Right lobe of liver (tissue), 6 donors: ENCODE results near the gene ITPR1. TPM values are rescaled to one million over a fixed set of nuclear protein-coding genes. Genes with fewer than 3 reads are reported as not detected.
A peak's percentile ranks its signal among the peaks of the same experiment; 100 is the strongest.

Experiments used
- ATAC-seq, 4 donors: fragments of 200-7000 bp; cut with Tn5 transposase; one replicate each; pipeline ENCODE4 v1.9.1; 2020; ENCODE audit warnings: mild to moderate bottlenecking in 4 of 4, moderate library complexity in 4 of 4
- DNase-seq, 3 donors: peaks; one replicate each; pipeline ENCODE4 v3.0.0-alpha.2; 2020
- H3K27ac ChIP-seq, 3 donors: fragments of 200-600 bp; one replicate each; pipeline ENCODE4 v1.8.0; 2022
- H3K27me3 ChIP-seq, 2 donors: fragments of 200-600 bp; one replicate each; pipeline ENCODE4 v1.8.0; 2022
- H3K36me3 ChIP-seq, 4 donors: fragments of 200-600 bp; sonication (generic) in 1 of 4; one replicate each; pipeline versions ENCODE4 v1.5.1 to v1.8.0; 2017 to 2022; ENCODE audit warnings: control low read depth in 1 of 4
- H3K4me1 ChIP-seq, 4 donors: fragments of 200-600 bp; sonication (generic) in 1 of 4; one replicate each; pipeline versions ENCODE4 v1.5.1 to v1.8.0; 2017 to 2022; ENCODE audit warnings: control low read depth in 1 of 4
- H3K4me3 ChIP-seq, 3 donors: fragments of 200-600 bp; one replicate each; pipeline ENCODE4 v1.8.0; 2022
- H3K9me3 ChIP-seq, 4 donors: fragments of 200-600 bp; sonication (generic) in 1 of 4; one replicate each; pipeline versions ENCODE4 v1.5.1 to v1.8.0; 2017 to 2022; ENCODE audit warnings: control low read depth in 1 of 4
- POLR2A ChIP-seq: fragments of 450-650 bp; IDR thresholded peaks from one replicate; pipeline ENCODE4 v1.6.1; 2017; ENCODE audit warnings: antibody characterized with exemption, mild to moderate bottlenecking
- WGBS: methylation state at CpG from one replicate; pipeline ENCODE4 v1.1.6; 2018; ENCODE audit warnings: low coverage, low lambda C conversion rate; ENCODE audit not compliant: insufficient coverage; ENCODE audit errors: missing lambda C conversion rate; 5-methylcytosine and 5-hydroxymethylcytosine counted together
- intact Hi-C, 2 donors: fragments of 100-400 bp; cut with DNase I; formaldehyde crosslinking; loops; one replicate each; pipeline versions ENCODE4 v1.11.2 to v1.14.1; 2022
- total RNA-seq, 6 experiments: library from RNA; depleted of rRNA in 2 of 6; stranded (reverse); fragments of >200 nt in 2 of 6; fragmentation: NEBNext Ultra II Directional in 3 of 6; extraction: Animal tissue kit (Norgen Biotek cat#: 25700) in 3 of 6; gene quantifications; one replicate each; pipeline versions ENCODE4 v1.1.0 to v1.2.4, GENCODE V29; 2016 to 2023
- TF ChIP-seq, protein P1 (sequence below), 4 donors: fragments of 200-600 bp in 3 of 4; fragments of 450-650 bp in 1 of 4; IDR thresholded peaks; one replicate each; pipeline versions ENCODE4 v1.5.1 to v1.8.0; 2016 to 2022; ENCODE audit warnings: antibody characterized with exemption in 4 of 4, mild to moderate bottlenecking in 2 of 4
- donor health status: DM: no; HTN: yes; CAD: no.
- donor health status: DM: no; HTN: no; CAD: no.
- donor health status: DM: no; HTN: no; CAD: no.
- donor health status: DM: no; HTN: yes; CAD: no.
- donor health status: DM: no; HTN: yes; CAD: no.

ITPR1 gene
- total RNA-seq, 6 experiments from 2014 or later: 6.5 to 16.2 (median 11.5) TPM

DNA sequence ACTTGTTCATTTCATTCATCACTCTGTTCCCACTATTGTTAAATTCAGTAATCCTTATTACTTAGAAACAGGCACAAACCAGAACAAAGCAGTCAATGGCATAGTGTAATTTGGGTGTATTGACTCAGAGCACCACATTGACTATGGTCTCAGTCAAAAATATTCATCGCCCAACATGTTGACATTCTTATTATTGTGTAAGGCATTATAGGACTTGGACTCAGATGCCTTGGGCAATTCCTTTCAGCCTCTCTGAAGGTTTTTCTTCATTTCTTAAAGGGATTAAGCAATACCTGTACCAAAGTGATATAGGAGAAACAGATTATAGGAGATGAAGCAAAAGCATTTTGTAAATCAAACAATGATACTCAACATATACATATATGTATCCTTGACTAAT, 371.4 kb downstream of the ITPR1 start:
- intact Hi-C loops: no loop called here
- Histone ChIP-seq H3K27ac (no peak overlapping the region), H3K36me3 (no peaks in the 10 kb centered on the region), H3K9me3 (no peaks in the 10 kb centered on the region), H3K4me1 (peaks cover 0 to 17% (median 3%) of the 10 kb centered on the region in 4 donors), H3K4me3 (no peak overlapping the region), H3K27me3 (no peaks in the 10 kb centered on the region)
- 78% methylated on average over 1 of the region's 1 CpG for WGBS
- DNase-seq (no peak), ATAC-seq (no peak)
- TF ChIP-seq, protein P1, sequence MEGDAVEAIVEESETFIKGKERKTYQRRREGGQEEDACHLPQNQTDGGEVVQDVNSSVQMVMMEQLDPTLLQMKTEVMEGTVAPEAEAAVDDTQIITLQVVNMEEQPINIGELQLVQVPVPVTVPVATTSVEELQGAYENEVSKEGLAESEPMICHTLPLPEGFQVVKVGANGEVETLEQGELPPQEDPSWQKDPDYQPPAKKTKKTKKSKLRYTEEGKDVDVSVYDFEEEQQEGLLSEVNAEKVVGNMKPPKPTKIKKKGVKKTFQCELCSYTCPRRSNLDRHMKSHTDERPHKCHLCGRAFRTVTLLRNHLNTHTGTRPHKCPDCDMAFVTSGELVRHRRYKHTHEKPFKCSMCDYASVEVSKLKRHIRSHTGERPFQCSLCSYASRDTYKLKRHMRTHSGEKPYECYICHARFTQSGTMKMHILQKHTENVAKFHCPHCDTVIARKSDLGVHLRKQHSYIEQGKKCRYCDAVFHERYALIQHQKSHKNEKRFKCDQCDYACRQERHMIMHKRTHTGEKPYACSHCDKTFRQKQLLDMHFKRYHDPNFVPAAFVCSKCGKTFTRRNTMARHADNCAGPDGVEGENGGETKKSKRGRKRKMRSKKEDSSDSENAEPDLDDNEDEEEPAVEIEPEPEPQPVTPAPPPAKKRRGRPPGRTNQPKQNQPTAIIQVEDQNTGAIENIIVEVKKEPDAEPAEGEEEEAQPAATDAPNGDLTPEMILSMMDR (IDR thresholded peaks at IDR 0.05): no peak
- TF ChIP-seq POLR2A: no peak

DNA sequence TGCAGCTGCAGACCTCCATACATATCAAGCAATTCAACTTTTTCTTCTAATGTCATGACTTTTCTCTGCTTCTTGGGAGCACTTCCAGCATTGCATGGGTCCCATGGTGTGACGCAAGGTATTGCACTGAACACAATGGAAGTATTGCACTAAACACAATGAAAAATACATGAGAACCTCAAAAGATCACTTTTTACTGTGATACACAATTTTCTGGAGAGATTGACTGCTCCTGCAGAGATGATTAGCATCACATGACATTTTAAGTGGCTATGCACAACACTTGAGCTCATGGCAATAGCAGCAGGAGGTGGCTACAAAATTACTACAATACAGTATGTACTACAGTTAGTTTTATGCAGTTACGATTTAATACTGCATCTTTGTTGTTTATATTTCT, 372.6 kb downstream of the ITPR1 start:
- Histone ChIP-seq H3K4me1 (peaks cover 0 to 19% (median 8%) of the 10 kb centered on the region in 4 donors), H3K4me3 (no peak overlapping the region), H3K9me3 (no peaks in the 10 kb centered on the region), H3K27ac (no peak overlapping the region), H3K27me3 (no peaks in the 10 kb centered on the region), H3K36me3 (no peaks in the 10 kb centered on the region)
- 77% methylated on average over 2 of the region's 2 CpGs for WGBS
- DNase-seq (no peak), ATAC-seq (no peak)
- TF ChIP-seq, protein P1 (IDR thresholded peaks at IDR 0.05): no peak
- no peak for TF ChIP-seq POLR2A
- intact Hi-C loops: no loop called here

DNA sequence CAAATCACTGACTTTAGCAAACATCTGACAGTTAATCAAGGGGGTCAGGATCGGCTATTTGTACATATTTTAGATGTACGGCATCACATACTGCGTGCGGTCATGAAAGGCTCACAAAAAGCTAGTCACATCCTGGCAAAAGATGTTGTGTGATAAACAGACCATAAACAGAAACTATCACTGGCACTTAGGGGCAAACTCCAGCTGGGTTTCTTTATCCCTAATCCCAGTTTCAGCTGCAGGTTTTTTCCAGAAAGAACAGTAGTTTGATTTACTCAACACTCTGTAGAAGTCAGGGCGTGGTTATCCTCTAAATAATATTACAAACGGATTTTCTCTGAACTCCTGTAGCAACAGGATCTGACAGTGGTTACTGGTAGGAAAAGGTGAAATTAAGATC, 373.7 kb downstream of the ITPR1 start:
- WGBS: 14% methylated on average over 6 of the region's 6 CpGs
- DNase-seq (no peak), ATAC-seq (peak; percentile 3 to 36 (median 26))
- H3K4me3 ChIP-seq: peak overlapping the region; percentile 46 to 59 (median 56)
- no peaks in the 10 kb centered on the region for H3K27me3 ChIP-seq
- H3K9me3 ChIP-seq: no peaks in the 10 kb centered on the region
- intact Hi-C loops: no loop called here
- peak overlapping the region; percentile 90 to 99 (median 98) for H3K27ac ChIP-seq
- H3K4me1 ChIP-seq: peaks cover 0 to 19% (median 8%) of the 10 kb centered on the region in 4 donors
- TF ChIP-seq, protein P1 (IDR thresholded peaks at IDR 0.05): no peak
- peak; percentile 37 for TF ChIP-seq POLR2A
- H3K36me3 ChIP-seq: no peaks in the 10 kb centered on the region

DNA sequence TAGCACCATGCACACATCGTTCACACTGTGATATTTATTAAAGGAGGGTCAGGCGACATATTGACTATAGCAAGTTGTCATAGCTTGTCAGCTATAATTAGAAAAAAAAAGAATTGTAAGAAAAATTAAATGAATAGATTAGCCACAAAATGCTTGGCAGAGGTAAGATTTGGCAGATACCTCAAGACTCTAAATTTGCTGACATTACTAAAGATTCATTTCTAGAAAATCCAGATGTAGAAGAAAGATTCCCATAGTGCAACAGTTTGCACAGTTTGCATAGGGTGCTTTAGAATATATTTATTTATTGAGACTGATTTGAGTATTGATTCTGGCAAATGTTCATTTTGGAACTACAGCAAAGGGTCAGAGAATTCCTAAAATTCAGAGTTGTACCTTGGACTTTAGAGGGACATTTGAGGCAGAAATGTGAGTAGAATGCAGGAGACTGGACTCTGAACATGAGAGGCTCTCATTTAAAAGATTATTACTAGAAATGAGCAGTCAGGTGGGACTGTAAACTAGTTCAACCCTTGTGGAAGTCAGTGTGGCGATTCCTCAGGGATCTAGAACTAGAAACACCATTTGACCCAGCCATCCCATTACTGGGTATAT, 384.1 kb downstream of the ITPR1 start:
- no peaks in the 10 kb centered on the region for H3K9me3 ChIP-seq
- H3K27me3 ChIP-seq: no peaks in the 10 kb centered on the region
- no peak overlapping the region for H3K27ac ChIP-seq
- no peak overlapping the region for H3K4me3 ChIP-seq
- intact Hi-C loops: loop anchor here in 1 of 2 donors (10.0 kb wide), 1 partner anchor 142 kb away; no protein-coding TSS in a partner anchor
- H3K36me3 ChIP-seq: no peaks in the 10 kb centered on the region
- peak; percentile 80 to 98 (median 86) for ATAC-seq
- no peak for DNase-seq
- TF ChIP-seq POLR2A: no peak
- TF ChIP-seq, protein P1 (IDR thresholded peaks at IDR 0.05): no peak
- peaks cover 0 to 5% (median 0%) of the 10 kb centered on the region in 4 donors for H3K4me1 ChIP-seq
- 41% methylated on average over 3 of the region's 3 CpGs for whole genome bisulfite sequencing
